ENCODE measurements around the gene ZMIZ1. TPM values are rescaled to one million over a fixed set of nuclear protein-coding genes. Genes with fewer than 3 reads are reported as not detected.

The ZMIZ1 gene
- total RNA-seq, 1 experiment from 2014 or later = 28.4 TPM

- Histone ChIP-seq H3K4me2 (ENCODE audit: low read length) (no peak overlapping the region), H3K27ac (ENCODE audit: low read depth, low read length) (no peak overlapping the region), H3K79me2 (ENCODE audit: insufficient read depth, low read length) (no peaks in the 10 kb centered on the region), H3K9ac (ENCODE audit: low read length) (no peak overlapping the region), H3K4me1 (ENCODE audit: control insufficient read depth in 1 of 2, insufficient read depth in 2 of 2, low read length in 2 of 2) (peaks cover 0 to 23% of the 10 kb centered on the region in 2 experiments; a peak in 2 of 4 replicates), H3K9me2 (ENCODE audit: insufficient read depth) (no peaks in the 10 kb centered on the region), H3K9me3 (ENCODE audit: control insufficient read depth in 1 of 2, insufficient read depth in 1 of 2, low read depth in 1 of 2, low read length in 2 of 2) (no peaks in the 10 kb centered on the region), H3K27me3 (ENCODE audit: insufficient read depth, low read length) (no peaks in the 10 kb centered on the region), H3K36me3 (ENCODE audit: control insufficient read depth in 1 of 2, insufficient read depth in 2 of 2, low read length in 2 of 2) (no peaks in the 10 kb centered on the region), H3K4me3 (replicated peaks in 1 of 2; ENCODE audit: low read depth in 1 of 2, low read length in 2 of 2) (no peak overlapping the region), H2AFZ (ENCODE audit: low read depth, low read length, poor library complexity, severe bottlenecking) (no peak overlapping the region), H4K20me1 (ENCODE audit: insufficient read depth) (no peaks in the 10 kb centered on the region)
- no TSS peak for BruUV-seq (replicated peaks)
- RAD21 ChIA-PET (ENCODE audit: low non-redundant PET in 1 of 2, low total read pairs in 2 of 2, uncharacterized antibody in 2 of 2, unreplicated experiment in 2 of 2) = no interaction called here
- intact Hi-C loops (cut with micrococcal nuclease) = no loop called here
- TF ChIP-seq EZH2 (IDR thresholded peaks at IDR 0.05) (no peak), CEBPB (IDR thresholded peaks at IDR 0.05; ENCODE audit: low read depth) (no peak), SP1 (IDR thresholded peaks at IDR 0.05; ENCODE audit: low read depth) (no peak), ELF1 (IDR thresholded peaks at IDR 0.05; ENCODE audit: borderline replicate concordance, low read depth) (no peak), ZFX (IDR thresholded peaks at IDR 0.05) (no peak), YY1 (IDR thresholded peaks at IDR 0.05; ENCODE audit: extremely low read depth, insufficient replicate concordance, low read depth, low read length) (no peak)
- TF ChIP-seq, protein P1, sequence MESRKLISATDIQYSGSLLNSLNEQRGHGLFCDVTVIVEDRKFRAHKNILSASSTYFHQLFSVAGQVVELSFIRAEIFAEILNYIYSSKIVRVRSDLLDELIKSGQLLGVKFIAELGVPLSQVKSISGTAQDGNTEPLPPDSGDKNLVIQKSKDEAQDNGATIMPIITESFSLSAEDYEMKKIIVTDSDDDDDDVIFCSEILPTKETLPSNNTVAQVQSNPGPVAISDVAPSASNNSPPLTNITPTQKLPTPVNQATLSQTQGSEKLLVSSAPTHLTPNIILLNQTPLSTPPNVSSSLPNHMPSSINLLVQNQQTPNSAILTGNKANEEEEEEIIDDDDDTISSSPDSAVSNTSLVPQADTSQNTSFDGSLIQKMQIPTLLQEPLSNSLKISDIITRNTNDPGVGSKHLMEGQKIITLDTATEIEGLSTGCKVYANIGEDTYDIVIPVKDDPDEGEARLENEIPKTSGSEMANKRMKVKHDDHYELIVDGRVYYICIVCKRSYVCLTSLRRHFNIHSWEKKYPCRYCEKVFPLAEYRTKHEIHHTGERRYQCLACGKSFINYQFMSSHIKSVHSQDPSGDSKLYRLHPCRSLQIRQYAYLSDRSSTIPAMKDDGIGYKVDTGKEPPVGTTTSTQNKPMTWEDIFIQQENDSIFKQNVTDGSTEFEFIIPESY (IDR thresholded peaks at IDR 0.05; ENCODE audit: extremely low read depth, insufficient replicate concordance, low read length) = no peak
- TF ChIP-seq, protein P2, sequence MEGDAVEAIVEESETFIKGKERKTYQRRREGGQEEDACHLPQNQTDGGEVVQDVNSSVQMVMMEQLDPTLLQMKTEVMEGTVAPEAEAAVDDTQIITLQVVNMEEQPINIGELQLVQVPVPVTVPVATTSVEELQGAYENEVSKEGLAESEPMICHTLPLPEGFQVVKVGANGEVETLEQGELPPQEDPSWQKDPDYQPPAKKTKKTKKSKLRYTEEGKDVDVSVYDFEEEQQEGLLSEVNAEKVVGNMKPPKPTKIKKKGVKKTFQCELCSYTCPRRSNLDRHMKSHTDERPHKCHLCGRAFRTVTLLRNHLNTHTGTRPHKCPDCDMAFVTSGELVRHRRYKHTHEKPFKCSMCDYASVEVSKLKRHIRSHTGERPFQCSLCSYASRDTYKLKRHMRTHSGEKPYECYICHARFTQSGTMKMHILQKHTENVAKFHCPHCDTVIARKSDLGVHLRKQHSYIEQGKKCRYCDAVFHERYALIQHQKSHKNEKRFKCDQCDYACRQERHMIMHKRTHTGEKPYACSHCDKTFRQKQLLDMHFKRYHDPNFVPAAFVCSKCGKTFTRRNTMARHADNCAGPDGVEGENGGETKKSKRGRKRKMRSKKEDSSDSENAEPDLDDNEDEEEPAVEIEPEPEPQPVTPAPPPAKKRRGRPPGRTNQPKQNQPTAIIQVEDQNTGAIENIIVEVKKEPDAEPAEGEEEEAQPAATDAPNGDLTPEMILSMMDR (IDR thresholded peaks at IDR 0.05 in 2 of 3, conservative IDR thresholded peaks at IDR 0.05 in 1 of 3; ENCODE audit: borderline replicate concordance in 1 of 3, insufficient read depth in 1 of 3, low read depth in 2 of 3, low read length in 2 of 3) = no peak
- CTCF ChIA-PET = interaction anchor here (1.5 kb wide), 1 partner anchor 38 kb away, joined by 3 read pairs; no protein-coding TSS in a partner anchor
- DNase-seq (ENCODE audit: low read depth, low spot score) (no peak), ATAC-seq (no peak)
- POLR2A ChIA-PET = no interaction called here
These were observed 267.5 kb downstream of the ZMIZ1 start for GRCh38 chr10:79336276-79336675.
